Neural cell (in vitro differentiated cells): ENCODE measurements around the gene DDX1.

Experiments used
- CTCF ChIP-seq: fragments of 450-650 bp; IDR thresholded peaks from 2 replicates; pipeline ENCODE4 v1.5.1; 2014; ENCODE audit warnings: antibody characterized with exemption, mild to moderate bottlenecking, moderate library complexity; ENCODE audit not compliant: poor library complexity, severe bottlenecking
- EP300 ChIP-seq: fragments of 450-650 bp; conservative IDR thresholded peaks from 2 replicates; pipeline ENCODE4 v1.6.1; 2014; ENCODE audit warnings: antibody characterized with exemption, mild to moderate bottlenecking, moderate library complexity; ENCODE audit not compliant: poor library complexity, severe bottlenecking
- POLR2AphosphoS5 ChIP-seq: IDR thresholded peaks from 2 replicates; pipeline ENCODE4 v1.6.1; 2012
- REST ChIP-seq: IDR thresholded peaks from 2 replicates; pipeline ENCODE4 v1.6.1; 2012; ENCODE audit warnings: borderline replicate concordance

GRCh38 chr2:15619938-15620337 lies 28.3 kb downstream of the DDX1 start:
- TF ChIP-seq CTCF (no peak), REST (no peak), EP300 (no peak), POLR2AphosphoS5 (no peak)
